PC-3 (cell line): ENCODE measurements around the gene GPC6. TPM values are rescaled to one million over a fixed set of nuclear protein-coding genes. Genes with fewer than 3 reads are reported as not detected.

Source experiments
- ATAC-seq: fragments of 200-7000 bp; cut with Tn5 transposase; 2 replicates; pipeline ENCODE4 v1.9.1; 2020; ENCODE audit warnings: mild to moderate bottlenecking, moderate library complexity
- BruUV-seq: library from RNA; stranded (reverse); fragments of 400-500 nt; replicated peaks from 2 replicates; lab custom pipeline; 2021; lab: Mats Ljungman, UMichigan
- CTCF ChIA-PET: fragments of 300-600 bp; sonication (Branson Sonifier 250); formaldehyde crosslinking; loops from one replicate; lab custom pipeline; 2022; ENCODE audit warnings: antibody characterized with exemption; lab: Charles Lee
- POLR2A ChIA-PET: fragments of 300-600 bp; sonication (Branson Sonifier 250); formaldehyde crosslinking; loops from one replicate; lab custom pipeline; 2022; ENCODE audit warnings: antibody characterized with exemption; ENCODE audit not compliant: unreplicated experiment; lab: Charles Lee
- DNase-seq: peaks from one replicate; pipeline ENCODE4 v3.0.0-alpha.2; 2015
- H2AFZ ChIP-seq: fragments of 300-600 bp; sonication (generic); 2 replicates; pipeline ENCODE4 v1.6.0; 2016; ENCODE audit warnings: antibody characterized with exemption, low read length
- H3F3A ChIP-seq: fragments of 300-600 bp; sonication (generic); one replicate; pipeline ENCODE4 v1.6.0; 2017; ENCODE audit warnings: antibody characterized with exemption, low read length, control low read depth, mild to moderate bottlenecking; ENCODE audit not compliant: unreplicated experiment
- H3K27ac ChIP-seq: fragments of 300-600 bp; sonication (generic); 2 replicates; pipeline ENCODE4 v1.5.1; 2016; ENCODE audit warnings: mild to moderate bottlenecking, low read length
- H3K27me3 ChIP-seq: fragments of 300-600 bp; sonication (generic); 2 replicates; pipeline ENCODE4 v1.6.1; 2016; ENCODE audit warnings: low read length, mixed read lengths
- H3K36me3 ChIP-seq: fragments of 300-600 bp; sonication (generic); 2 replicates; pipeline ENCODE4 v1.6.1; 2016; ENCODE audit warnings: low read depth, mixed run types, low read length, mixed read lengths
- H3K4me1 ChIP-seq: fragments of 300-600 bp; sonication (generic); 2 replicates; pipeline ENCODE4 v1.5.1; 2016; ENCODE audit warnings: low read length; ENCODE audit not compliant: insufficient read depth
- H3K4me2 ChIP-seq: fragments of 300-600 bp; sonication (generic); 2 replicates; pipeline ENCODE4 v1.6.0; 2016; ENCODE audit warnings: low read length
- H3K4me3 ChIP-seq: fragments of 300-600 bp; sonication (generic); 2 replicates; pipeline ENCODE4 v1.5.1; 2016; ENCODE audit warnings: mild to moderate bottlenecking, low read length, mixed read lengths
- H3K79me2 ChIP-seq: fragments of 300-600 bp; sonication (generic); 2 replicates; pipeline ENCODE4 v1.6.1; 2017; ENCODE audit warnings: low read length, mixed read lengths
- H3K9ac ChIP-seq: fragments of 300-600 bp; sonication (generic); 2 replicates; pipeline ENCODE4 v1.6.0; 2016; ENCODE audit warnings: mild to moderate bottlenecking, low read length
- H3K9me2 ChIP-seq: fragments of 300-600 bp; sonication (generic); replicated peaks from 2 replicates; pipeline ENCODE4 v1.6.1; 2016; ENCODE audit warnings: mixed run types, low read length, mixed read lengths
- H3K9me3 ChIP-seq: fragments of 300-600 bp; sonication (generic); 2 replicates; pipeline ENCODE4 v1.6.1; 2016; ENCODE audit warnings: low read length, mixed read lengths
- H4K20me1 ChIP-seq: fragments of 300-600 bp; sonication (generic); 2 replicates; pipeline ENCODE4 v1.6.1; 2016; ENCODE audit warnings: low read length, mixed read lengths
- CTCF ChIP-seq: fragments of 300-600 bp; sonication (generic); conservative IDR thresholded peaks from 2 replicates; pipeline ENCODE4 v1.5.1; 2017; ENCODE audit warnings: antibody characterized with exemption, low read depth, mild to moderate bottlenecking, low read length
- EZH2 ChIP-seq: fragments of 300-600 bp; sonication (generic); IDR thresholded peaks from one replicate; pipeline ENCODE4 v1.6.1; 2017; ENCODE audit warnings: antibody characterized with exemption, mild to moderate bottlenecking, low read length; ENCODE audit not compliant: unreplicated experiment
- EZH2phosphoT487 ChIP-seq: fragments of 300-600 bp; sonication (generic); IDR thresholded peaks from 2 replicates; pipeline ENCODE4 v1.6.1; 2018; ENCODE audit warnings: mild to moderate bottlenecking, antibody characterized with exemption, low read length, borderline replicate concordance
- intact Hi-C: fragments of 100-400 bp; cut with micrococcal nuclease; formaldehyde crosslinking; loops from 2 replicates; pipeline ENCODE4 v1.9.0; 2023
- total RNA-seq: library from RNA; depleted of rRNA; stranded (reverse); fragments of >200 nt; gene quantifications from 2 replicates; pipeline ENCODE4 v1.2.3, GENCODE V29; 2014

GPC6 gene
- total RNA-seq, 1 experiment from 2014 or later, result 3.5 TPM

- no peak for ATAC-seq
- no peak overlapping the region for H3K27ac ChIP-seq
- intact Hi-C loops, result loop anchor here (10.0 kb wide), 2 partner anchors 954 to 1304 kb away; no protein-coding TSS in a partner anchor
These were observed 972.1 kb downstream of the GPC6 start for GRCh38 chr13:94198681-94199080.

GRCh38 chr13:94199135-94199534 is 972.5 kb downstream of the GPC6 start:
- Histone ChIP-seq H3K4me3 (no peak overlapping the region), H2AFZ (no peak overlapping the region), H3K4me1 (no peaks in the 10 kb centered on the region), H4K20me1 (no peaks in the 10 kb centered on the region), H3K27ac (no peak overlapping the region), H3K9me3 (no peaks in the 10 kb centered on the region), H3K9me2 (no peaks in the 10 kb centered on the region), H3K27me3 (no peaks in the 10 kb centered on the region), H3K4me2 (no peak overlapping the region), H3K9ac (no peak overlapping the region), H3F3A (no peaks in the 10 kb centered on the region), H3K36me3 (no peaks in the 10 kb centered on the region), H3K79me2 (no peaks in the 10 kb centered on the region)
- no TSS peak for BruUV-seq
- ChIA-PET POLR2A (no interaction called here), CTCF (no interaction called here)
- intact Hi-C loops, result loop anchor here (10.0 kb wide), 2 partner anchors 954 to 1304 kb away; no protein-coding TSS in a partner anchor
- TF ChIP-seq EZH2 (no peak), CTCF (no peak), EZH2phosphoT487 (no peak)
- DNase-seq, result no peak
- ATAC-seq, result no peak

More at GRCh38 chr13:94198681-94199080, 972.1 kb downstream of the GPC6 start:
- H3K9me3 ChIP-seq, result no peaks in the 10 kb centered on the region
- DNase-seq, result no peak
- no peaks in the 10 kb centered on the region for H4K20me1 ChIP-seq
- H3K4me1 ChIP-seq, result no peaks in the 10 kb centered on the region
- H3K4me2 ChIP-seq, result no peak overlapping the region
- TF ChIP-seq EZH2phosphoT487 (no peak), CTCF (no peak), EZH2 (no peak)
- ChIA-PET POLR2A (no interaction called here), CTCF (interaction anchor here (0.7 kb wide), 1 partner anchor 202 kb away, joined by 3 read pairs; no protein-coding TSS in a partner anchor)
- H2AFZ ChIP-seq, result no peak overlapping the region
- no peak overlapping the region for H3K9ac ChIP-seq
- no peaks in the 10 kb centered on the region for H3K27me3 ChIP-seq
- H3K79me2 ChIP-seq, result no peaks in the 10 kb centered on the region
- no peaks in the 10 kb centered on the region for H3K9me2 ChIP-seq
- no peaks in the 10 kb centered on the region for H3K36me3 ChIP-seq
- H3F3A ChIP-seq, result no peaks in the 10 kb centered on the region
- H3K4me3 ChIP-seq, result no peak overlapping the region
- BruUV-seq, result no TSS peak

GRCh38 chr13:94201022-94201421 is 974.4 kb downstream of the GPC6 start:
- H3K27ac ChIP-seq, result no peak overlapping the region
- ChIA-PET CTCF (no interaction called here), POLR2A (no interaction called here)
- no peaks in the 10 kb centered on the region for H3K79me2 ChIP-seq
- no peak overlapping the region for H2AFZ ChIP-seq
- BruUV-seq, result no TSS peak
- DNase-seq (no peak), ATAC-seq (no peak)
- H3K9me3 ChIP-seq, result no peaks in the 10 kb centered on the region
- intact Hi-C loops, result no loop called here
- TF ChIP-seq EZH2phosphoT487 (no peak), EZH2 (no peak), CTCF (no peak)
- H3K4me1 ChIP-seq, result no peaks in the 10 kb centered on the region
- H3F3A ChIP-seq, result no peaks in the 10 kb centered on the region
- no peaks in the 10 kb centered on the region for H3K9me2 ChIP-seq
- no peaks in the 10 kb centered on the region for H4K20me1 ChIP-seq
- no peaks in the 10 kb centered on the region for H3K36me3 ChIP-seq
- no peak overlapping the region for H3K4me2 ChIP-seq
- no peaks in the 10 kb centered on the region for H3K27me3 ChIP-seq
- H3K9ac ChIP-seq, result no peak overlapping the region
- no peak overlapping the region for H3K4me3 ChIP-seq
